Measurements from ENCODE around the gene METTL2B. TPM values are rescaled to one million over a fixed set of nuclear protein-coding genes. Genes with fewer than 3 reads are reported as not detected.

The METTL2B gene, protein sequence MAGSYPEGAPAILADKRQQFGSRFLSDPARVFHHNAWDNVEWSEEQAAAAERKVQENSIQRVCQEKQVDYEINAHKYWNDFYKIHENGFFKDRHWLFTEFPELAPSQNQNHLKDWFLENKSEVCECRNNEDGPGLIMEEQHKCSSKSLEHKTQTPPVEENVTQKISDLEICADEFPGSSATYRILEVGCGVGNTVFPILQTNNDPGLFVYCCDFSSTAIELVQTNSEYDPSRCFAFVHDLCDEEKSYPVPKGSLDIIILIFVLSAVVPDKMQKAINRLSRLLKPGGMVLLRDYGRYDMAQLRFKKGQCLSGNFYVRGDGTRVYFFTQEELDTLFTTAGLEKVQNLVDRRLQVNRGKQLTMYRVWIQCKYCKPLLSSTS
- total RNA-seq: 34.8 and 38.0 TPM in 2 replicates

DNA sequence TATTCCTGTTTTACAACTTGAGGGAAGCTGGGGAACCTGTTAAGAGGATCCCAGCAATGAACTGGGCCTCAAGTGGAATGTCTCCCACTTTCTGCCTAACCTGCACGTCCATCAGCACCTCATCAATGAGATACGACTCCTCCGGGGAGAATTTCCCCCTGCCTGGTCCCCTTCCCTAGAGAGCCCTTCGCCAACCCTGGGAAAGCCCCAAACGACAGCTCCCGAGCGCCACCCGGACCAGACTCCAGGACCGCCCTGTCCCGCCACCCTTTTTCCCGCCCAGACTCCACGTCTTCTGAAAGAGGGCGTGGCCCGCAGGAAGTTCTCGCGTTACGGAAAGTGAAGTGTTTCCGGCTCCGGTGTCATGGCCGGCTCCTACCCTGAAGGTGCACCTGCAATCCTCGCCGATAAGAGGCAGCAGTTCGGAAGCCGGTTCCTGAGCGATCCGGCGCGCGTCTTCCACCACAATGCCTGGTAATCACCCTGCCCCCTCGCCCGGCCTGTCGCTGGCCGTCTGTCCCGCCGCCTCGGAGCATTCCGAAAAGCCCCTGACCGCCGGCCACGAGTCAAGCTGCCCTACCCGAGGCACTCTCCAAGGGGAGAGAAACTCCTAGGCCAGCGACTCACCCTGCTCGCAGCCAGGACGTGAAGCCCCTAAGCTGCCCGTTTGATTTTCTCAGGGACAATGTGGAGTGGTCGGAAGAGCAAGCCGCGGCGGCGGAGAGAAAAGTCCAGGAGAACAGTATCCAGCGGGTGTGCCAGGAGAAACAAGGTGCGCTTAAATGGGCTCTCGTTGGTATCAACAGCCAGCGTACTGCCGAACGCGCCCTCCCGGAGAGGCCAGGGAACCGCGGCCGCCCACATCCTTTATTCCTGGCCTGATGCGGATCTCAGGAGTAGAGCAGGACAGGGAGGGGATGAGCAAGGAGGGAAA is at the start of gene METTL2B:
METTL2B (plus strand) TSS at position 347 of the 934 bp plus-strand sequence; CDS start at position 365, 18 bp downstream.

DNA sequence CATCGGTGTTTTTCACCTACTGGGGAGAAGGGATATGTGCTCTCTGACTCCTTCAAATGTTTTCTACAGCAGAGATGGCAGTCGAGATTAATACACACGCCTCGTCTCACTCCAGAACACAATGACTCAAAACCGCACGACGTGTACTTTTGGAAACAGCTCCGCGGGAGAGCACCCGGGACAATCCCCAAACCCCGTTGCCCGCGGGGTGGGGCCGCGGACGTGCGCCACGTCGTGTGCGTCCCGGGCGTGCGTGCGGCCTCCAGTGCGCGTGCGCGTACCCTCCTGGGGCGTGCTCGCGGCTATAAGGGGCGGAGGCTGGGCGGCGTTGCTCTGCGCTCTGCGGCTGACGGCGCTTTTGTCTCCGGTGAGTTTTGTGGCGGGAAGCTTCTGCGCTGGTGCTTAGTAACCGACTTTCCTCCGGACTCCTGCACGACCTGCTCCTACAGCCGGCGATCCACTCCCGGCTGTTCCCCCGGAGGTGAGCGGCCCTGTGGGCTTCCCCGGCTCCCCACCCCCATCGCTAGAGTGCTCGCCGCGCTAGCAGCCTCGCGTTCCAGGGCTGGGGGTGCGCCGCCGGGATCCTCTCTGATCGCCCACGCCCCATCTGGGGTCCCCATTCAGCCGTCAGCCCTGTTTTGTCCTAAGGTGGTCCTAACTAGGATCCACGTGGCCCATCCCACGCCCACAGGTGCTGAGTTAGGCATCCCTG is 20.8 kb upstream of the METTL2B start, which contains the start of gene HILPDA:
HILPDA (plus strand) TSS at position 336 of the 712 bp plus-strand sequence. CDS start 1,391 bp downstream, outside the sequence.

Other genes with a start within 250 kb of the METTL2B start
- 0.04 and 0.23 TPM in 2 replicates for gene LEP, start 235.5 kb upstream of the METTL2B start, total RNA-seq
- gene RBM28, start 132.8 kb upstream of the METTL2B start, total RNA-seq: 13.1 and 31.8 TPM in 2 replicates
- gene PRRT4, start 115.1 kb upstream of the METTL2B start, total RNA-seq: 1.3 and 3.6 TPM in 2 replicates
- gene IMPDH1, start 66.8 kb upstream of the METTL2B start, total RNA-seq: 116 and 133 TPM in 2 replicates
- 10.1 and 11.9 TPM in 2 replicates for gene HILPDA, start 20.9 kb upstream of the METTL2B start, total RNA-seq
- gene GARIN1A, start 195.5 kb downstream of the METTL2B start, total RNA-seq: not detected in 2 replicates

Measured in hair follicular keratinocyte (primary cell).